GM12872 (cell line): Measurements from ENCODE around the gene UBN1.

Experiments
- CTCF ChIP-seq: IDR thresholded peaks from 3 replicates; pipeline ENCODE4 v1.5.1; 2011; ENCODE audit warnings: low read depth, mild to moderate bottlenecking, low read length, moderate library complexity; ENCODE audit not compliant: insufficient read depth

UBN1 gene

DNA sequence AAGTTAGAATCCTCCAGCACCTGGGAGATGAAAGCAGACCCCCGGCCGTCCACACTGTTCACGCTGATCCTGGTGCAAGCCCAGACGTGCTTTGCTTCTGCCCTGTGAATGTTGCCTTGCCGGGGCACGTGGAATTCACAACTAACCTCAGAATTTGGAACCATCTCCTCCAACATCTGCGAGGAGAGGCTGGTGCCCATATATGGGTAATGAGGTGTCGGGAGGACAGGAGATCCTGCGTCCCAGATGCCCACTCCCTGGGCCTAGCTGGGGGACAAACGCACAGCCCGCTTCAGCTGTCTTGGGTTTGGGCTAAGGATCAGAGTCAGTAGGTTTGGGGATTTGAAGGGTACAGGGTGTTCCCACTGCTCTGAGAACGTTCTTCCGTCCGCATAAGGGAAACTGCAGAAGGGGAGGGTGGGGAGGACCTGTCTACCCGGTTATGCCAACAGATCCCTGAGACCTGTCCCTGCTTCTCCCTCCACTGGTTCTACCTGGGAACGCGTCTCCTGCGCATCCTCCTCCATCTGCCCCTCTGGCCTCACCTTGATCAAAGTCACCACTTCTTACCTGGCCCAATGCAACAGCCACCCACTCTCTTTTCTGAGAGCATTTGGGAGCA, 75.6 kb downstream of the UBN1 start:
- no peak for TF ChIP-seq CTCF

DNA sequence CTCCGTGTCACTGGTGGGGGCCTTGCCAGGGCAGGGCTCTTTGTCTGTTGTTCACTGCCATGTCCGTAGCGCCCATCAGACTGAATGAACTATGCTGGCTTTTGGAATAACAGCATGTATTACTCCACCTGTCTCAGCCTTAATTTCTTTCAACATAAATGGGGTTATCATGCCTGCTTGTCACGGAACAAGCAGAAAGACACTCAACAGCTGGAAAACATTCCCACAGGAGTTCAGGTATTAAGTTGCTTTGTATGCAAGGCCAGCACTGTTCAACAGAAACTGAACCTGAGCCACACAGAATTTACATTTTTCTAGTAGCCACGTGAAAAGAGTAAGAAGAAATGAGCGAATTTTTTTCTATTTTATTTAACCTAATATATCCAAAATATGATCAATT, 76.6 kb downstream of the UBN1 start:
- TF ChIP-seq CTCF: no peak

GRCh38 chr16:4924593-4925292, 77.5 kb downstream of the UBN1 start:
- TF ChIP-seq CTCF: no peak

GRCh38 chr16:4925293-4925607, 78.0 kb downstream of the UBN1 start:
- TF ChIP-seq CTCF: no peak

- no peak for TF ChIP-seq CTCF
Observed at GRCh38 chr16:4925791-4926190, 78.5 kb downstream of the UBN1 start.

DNA sequence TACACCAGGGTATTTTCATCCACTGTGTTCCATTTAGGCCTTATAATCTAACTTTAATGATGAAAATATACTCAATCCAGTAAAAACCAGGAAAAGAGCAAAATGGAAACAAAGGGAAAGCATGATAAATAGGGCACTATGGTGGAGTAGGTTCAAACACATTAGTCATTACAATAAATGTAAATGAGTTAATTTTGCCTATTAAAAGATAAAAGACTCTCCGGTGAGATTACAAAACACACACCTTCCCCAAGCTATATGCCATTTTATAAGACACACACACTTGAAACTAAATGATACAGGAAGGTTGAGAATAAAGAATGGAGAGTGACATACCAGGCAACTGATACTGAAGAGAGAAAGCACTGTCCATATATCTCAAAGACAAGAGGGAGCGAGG, 79.6 kb downstream of the UBN1 start:
- no peak for TF ChIP-seq CTCF

DNA sequence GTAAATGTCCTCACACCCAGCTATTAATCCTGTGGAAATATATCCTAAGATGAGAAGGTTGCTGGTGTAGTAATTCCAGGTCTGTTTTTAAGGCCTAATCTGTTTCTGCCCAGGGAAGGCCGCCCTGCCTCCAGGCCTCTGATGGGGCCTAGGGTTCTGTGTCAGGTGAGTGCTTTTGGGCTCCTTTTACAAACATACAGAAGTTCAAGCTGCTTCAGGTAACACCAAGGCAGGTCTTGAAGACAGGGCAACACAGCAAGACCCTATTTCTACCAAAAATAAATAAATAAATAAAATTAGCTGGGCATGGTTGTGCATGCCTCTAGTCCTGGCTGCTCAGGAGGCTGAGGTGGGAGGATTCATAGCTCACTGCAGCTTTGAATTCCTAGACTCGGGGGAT, 80.4 kb downstream of the UBN1 start:
- TF ChIP-seq CTCF: no peak
